HG02938 (cell line): ENCODE data around the gene SETD1A.

Experiments used
- ATAC-seq: cut with Tn5 transposase; IDR thresholded peaks from one replicate; pipeline ENCODE4 v1.9.1; 2021; ENCODE audit warnings: mild to moderate bottlenecking, moderate library complexity; ENCODE audit not compliant: unreplicated experiment

The SETD1A gene

DNA sequence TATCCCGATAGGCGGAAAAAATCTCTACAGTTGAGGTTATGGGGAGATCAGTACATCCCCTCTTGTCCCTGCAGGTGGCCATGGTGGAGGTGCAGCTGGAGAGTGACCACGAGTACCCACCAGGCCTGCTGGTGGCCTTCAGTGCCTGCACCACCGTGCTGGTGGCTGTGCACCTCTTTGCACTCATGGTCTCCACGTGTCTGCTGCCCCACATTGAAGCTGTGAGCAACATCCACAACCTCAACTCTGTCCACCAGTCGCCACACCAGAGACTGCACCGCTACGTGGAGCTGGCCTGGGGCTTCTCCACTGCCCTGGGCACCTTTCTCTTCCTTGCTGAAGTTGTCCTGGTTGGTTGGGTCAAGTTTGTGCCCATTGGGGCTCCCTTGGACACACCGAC, 4.4 kb upstream of the SETD1A start:
- ATAC-seq, result no peak

DNA sequence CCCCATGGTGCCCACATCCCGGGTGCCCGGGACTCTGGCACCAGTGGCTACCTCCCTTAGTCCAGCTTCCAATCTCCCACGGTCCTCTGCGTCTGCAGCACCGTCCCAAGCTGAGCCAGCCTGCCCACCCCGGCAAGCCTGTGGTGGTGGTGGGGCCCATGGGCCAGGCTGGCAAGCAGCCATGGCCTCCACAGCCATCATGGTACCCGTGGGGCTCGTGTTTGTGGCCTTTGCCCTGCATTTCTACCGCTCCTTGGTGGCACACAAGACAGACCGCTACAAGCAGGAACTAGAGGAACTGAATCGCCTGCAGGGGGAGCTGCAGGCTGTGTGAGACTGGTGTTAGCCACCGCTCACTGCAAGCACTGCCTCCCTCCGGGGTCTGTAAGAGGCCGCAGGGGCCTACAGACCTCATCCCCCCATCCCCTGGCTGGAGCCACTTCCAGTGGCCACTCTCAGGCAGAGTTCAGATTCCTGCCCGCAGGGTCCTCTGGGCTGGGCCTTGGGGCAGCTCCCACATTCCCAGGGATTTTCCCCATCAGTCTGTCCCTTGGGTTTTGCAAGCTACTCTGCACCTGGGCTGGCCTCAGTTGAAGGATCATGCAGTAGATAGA, 3.9 kb upstream of the SETD1A start:
- ATAC-seq, result no peak

DNA sequence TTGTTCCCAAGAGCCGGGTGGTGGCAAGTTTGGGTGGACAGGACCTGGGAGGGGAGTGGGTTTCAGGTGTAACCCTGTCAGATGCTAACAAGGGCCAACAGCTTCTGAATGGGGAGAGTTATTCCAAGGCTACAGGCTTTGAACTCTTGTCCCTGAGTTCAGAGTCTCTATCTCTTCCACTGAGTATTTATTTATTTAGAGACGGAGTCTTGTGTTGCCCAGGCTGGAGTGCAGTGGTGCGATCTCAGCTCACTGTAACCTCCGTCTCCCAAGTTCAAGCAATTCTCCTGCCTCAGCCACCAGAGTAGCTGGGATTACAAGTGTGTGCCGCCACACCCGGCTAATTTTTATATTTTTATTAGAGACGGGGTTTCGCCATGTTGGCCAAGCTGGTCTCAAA, 2.6 kb upstream of the SETD1A start:
- no peak for ATAC-seq

DNA sequence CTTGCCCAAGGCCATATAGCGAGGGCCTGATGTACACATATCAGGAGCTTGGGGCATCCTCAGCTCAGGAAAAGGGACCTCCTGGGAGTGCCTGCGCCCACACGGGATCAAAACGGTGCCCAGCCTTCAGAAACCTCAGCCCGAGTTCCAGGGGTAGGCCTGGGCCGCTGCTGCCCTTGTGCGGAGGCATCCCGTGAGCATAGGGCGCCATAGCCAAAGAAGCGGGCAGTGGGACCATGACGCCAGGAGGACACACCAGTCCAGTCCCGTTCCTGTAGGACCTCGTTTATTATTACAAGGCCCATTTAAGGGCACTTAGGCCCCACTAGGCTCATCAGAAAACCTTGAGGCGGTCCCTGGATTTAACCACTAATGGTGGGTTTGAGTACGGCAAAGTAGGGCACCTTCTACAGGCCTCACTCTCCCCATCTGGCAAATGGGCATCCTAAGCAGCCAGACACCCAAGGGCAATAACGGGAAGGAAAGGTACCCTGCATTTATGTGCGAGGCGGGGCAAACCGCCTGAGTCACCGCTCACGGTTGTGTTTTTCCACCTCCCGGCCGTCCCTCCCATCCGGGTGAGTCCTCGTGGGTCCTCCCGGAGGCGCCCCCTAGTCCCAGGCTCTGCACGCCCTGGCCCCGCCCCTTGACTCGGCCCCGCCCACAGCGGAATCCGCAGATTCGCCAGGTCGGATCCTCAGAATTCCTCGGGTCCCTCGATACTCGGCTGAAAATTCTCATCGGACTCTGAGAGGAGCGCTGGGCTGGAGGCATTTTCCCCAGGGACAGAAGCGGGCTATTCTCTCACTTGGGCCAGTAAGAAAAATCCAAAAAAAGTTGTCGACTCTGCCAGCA, 726 bp upstream of the SETD1A start:
- ATAC-seq, result no peak

DNA sequence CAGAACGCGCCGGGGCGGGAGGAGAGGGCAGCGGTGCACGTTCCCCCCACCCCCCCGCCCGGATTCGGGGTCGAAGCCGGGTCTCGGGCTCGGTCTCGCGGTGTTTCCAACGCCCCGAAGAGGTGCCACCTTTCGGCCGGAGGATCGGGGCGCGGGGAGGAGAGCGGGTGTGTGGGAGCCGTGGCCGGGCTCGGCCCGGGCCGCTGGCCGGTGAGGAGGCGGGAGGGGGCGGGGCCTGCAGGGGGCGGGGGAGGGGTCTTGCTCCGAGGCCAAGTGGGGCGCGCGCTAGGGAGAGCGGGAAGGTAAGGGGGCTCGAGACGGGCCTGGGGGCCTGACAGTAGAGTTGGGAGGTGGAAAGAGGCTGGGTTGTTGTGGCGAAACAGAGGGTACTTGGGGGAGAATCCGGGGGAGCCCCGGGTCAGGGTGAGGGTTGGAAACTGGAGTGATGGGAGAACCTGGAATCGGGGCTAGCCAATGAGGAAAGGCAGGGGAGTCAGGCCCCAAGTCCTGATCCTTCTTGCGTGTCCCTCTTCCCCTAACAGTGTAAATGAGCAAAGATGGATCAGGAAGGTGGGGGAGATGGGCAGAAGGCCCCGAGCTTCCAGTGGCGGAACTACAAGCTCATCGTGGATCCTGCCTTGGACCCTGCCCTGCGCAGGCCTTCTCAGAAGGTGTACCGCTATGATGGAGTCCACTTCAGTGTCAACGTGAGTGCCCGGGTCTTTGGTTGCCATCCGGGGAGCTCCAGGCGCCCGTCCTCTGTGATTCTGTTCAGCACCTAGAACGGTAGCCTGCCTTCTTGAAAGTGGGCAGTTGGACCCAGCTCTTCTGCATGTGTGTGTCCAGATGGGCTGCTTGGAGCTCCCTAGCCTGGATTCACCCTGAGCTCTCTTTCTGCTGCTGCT, 873 bp downstream of the SETD1A start:
- ATAC-seq, result peak; percentile 11

DNA sequence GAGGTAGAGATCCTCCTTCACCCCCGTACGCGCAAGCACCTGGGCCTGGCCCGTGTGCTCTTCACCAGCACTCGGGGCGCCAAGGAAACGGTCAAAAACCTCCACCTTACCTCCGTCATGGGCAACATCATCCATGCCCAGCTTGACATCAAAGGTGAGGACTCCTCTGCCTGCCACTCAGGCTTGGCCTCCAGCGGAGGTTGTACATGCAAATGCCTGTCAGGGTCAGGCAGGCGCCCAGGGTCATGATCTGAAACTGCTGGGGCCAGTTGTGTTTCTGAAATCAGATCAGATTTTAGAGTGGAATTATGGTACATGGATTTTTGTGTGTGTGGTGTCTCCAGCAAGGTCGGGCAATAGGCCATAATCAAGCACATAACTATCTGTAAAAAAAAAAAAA, 3.8 kb downstream of the SETD1A start:
- ATAC-seq, result no peak

DNA sequence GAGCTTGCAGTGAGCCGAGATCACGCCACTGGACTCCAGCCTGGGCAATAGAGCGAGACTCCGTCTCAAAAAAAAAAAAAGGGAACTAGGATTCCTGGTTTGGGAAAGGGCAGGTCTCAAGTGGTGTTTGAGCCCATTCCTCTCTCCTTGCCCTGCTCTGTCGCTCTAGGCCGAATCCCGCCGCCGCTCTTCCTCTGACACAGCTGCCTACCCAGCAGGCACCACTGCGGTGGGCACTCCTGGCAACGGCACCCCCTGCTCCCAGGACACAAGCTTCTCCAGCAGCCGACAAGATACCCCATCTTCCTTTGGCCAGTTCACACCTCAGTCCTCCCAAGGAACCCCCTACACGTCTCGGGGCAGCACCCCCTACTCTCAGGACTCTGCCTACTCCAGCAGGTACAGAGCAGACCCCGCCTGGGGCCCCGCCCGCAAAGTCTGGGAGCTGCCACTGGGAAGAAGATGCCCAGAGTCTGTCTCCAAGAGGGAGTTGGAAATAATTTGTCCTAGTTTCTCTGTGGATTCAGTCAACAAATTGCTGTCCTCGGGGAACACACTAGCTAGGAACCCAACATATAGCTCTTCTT, 6.5 kb downstream of the SETD1A start:
- no peak for ATAC-seq

DNA sequence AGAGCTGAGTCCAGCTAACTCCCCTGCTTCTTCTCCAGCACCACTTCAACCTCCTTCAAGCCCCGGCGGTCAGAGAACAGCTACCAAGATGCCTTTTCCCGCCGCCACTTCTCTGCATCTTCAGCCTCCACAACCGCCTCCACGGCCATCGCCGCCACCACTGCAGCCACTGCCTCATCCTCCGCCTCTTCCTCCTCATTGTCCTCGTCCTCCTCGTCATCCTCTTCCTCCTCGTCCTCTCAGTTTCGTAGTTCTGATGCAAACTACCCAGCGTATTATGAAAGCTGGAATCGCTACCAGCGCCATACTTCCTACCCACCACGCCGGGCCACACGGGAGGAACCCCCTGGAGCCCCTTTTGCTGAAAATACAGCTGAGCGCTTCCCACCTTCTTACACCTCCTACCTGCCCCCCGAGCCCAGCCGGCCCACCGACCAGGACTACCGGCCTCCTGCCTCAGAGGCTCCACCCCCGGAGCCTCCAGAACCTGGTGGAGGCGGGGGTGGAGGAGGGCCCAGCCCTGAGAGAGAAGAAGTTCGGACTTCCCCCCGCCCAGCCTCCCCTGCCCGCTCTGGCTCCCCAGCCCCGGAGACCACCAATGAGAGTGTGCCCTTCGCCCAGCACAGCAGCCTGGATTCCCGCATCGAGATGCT, 7.1 kb downstream of the SETD1A start:
- ATAC-seq, result no peak

DNA sequence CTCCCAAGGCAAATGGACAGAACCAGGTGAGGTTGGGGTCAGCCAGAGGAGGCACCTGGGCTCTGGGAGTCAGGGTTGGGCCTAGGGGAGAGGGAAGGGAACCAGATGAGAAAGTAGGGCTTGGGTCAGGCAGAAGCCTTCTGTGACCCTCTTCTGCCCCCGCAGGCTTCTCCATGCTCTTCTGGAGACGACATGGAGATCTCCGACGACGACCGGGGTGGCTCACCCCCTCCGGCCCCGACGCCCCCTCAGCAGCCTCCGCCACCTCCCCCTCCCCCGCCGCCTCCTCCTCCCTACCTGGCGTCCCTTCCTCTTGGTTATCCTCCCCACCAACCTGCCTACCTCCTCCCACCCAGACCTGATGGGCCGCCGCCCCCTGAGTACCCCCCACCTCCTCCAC, 7.9 kb downstream of the SETD1A start:
- no peak for ATAC-seq

DNA sequence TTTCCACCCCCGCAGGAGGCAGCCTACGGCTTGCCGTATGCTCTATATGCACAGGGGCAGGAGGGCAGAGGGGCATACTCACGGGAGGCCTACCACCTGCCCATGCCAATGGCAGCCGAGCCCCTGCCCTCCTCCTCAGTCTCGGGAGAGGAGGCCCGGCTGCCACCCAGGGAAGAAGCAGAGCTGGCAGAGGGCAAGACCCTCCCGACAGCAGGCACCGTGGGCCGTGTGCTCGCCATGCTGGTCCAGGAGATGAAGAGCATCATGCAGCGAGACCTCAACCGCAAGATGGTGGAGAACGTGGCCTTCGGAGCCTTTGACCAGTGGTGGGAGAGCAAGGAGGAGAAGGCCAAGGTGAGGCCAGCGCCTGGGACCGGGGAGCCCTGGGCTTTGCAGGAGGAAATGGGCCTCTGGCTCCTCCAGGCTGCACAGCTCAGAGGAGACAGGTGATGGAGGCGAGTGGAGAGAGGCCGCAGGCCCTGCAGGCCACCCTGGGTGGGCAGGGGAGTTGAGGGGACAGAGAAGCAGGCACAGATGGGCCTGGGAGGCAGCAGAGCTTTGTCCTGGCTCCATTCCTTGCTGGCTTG, 8.6 kb downstream of the SETD1A start:
- no peak for ATAC-seq

DNA sequence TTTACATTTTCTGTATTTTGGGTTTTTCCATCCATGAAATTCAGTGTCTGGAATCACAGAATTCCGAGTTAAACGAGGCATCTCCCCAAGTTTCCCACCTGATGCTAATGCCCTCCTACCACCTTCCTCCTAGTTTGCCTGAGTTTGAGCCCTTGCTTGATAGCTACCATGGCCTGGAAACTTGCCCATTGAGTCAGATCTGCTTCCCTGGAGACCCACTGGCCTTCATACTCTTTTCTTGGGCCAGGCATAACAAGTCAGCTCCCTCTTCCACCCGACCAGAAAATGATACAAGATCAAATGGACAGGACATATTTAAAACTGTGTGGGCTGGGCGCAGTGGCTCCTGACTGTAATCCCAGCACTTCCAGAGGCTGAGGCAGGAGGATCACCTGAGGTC, 10.2 kb downstream of the SETD1A start:
- ATAC-seq, result no peak

DNA sequence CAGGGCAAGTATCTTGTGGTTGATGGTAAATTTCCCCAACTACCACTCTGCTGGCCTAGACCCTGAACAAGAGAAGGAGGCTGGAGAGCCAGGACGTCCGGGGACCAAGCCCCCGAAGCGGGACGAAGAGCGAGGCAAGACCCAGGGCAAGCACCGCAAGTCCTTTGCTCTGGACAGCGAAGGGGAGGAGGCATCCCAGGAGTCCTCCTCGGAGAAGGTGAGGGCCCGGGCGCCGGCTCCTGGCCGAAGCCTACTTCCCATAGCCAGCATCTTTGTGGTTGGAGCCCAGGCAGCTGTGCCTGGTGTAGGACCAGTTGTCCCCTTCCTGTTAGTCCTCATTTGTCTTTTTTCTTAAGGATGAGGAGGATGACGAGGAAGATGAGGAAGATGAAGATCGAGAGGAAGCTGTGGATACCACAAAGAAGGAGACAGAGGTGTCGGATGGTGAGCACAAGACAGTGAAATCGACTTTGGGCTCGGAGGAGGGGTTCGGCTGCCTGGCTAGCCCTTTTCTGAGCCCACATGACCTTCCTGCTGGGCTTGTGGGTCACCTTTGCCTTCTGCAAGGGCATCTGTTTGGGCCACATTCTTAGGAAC, 11.8 kb downstream of the SETD1A start:
- ATAC-seq, result no peak

DNA sequence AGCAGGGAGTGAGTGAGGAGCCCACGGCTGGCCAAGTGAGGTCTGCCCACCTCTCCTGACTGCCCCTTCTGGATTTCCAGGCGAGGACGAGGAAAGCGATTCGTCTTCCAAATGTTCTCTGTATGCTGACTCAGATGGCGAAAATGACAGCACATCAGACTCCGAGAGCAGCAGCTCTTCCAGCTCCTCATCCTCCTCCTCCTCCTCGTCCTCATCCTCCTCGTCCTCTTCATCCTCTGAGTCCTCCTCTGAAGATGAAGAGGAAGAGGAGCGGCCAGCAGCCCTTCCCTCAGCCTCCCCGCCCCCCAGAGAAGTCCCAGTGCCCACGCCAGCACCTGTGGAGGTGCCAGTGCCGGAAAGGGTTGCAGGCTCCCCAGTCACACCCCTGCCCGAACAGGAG, 13.7 kb downstream of the SETD1A start:
- no peak for ATAC-seq

DNA sequence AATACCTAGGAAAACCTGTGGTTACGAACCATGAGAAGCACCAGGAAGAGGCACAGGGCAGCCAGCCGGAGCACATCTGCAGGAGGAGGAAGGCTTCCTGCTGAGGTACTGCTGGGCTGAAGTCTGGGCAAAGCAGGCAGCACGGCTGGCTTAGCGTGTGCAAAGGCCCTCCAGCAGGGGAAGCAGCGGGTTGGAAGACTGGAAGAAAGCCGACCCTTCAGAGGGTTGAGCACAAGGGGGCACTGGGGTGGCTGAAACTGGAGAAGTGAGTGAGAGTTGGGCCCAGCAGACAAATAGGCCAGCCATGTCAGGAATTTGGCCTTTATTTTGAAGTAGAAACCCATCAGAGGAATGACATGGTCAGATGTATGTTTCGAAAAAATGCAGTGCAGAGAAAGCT, 15.3 kb downstream of the SETD1A start:
- ATAC-seq, result no peak

DNA sequence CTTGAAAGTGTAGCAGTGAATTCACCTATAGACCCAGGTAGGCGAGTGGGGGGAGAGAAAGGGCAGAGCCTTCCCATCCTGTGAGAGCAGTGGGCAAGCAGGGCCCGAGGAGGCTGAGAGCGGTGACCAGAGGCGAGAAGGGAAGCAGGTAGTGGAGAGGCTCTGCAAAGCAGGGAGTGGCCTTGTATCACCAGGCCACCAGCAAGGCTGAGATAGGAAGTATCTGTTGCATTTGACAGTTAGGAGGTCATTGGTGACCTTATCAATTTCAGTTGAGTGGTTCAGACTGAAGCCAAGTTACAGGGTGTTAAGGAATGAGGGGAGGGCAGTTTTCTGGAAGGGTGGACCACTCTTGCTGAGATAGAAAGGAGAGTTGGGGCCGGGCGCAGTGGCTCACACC, 16.8 kb downstream of the SETD1A start:
- ATAC-seq, result no peak

DNA sequence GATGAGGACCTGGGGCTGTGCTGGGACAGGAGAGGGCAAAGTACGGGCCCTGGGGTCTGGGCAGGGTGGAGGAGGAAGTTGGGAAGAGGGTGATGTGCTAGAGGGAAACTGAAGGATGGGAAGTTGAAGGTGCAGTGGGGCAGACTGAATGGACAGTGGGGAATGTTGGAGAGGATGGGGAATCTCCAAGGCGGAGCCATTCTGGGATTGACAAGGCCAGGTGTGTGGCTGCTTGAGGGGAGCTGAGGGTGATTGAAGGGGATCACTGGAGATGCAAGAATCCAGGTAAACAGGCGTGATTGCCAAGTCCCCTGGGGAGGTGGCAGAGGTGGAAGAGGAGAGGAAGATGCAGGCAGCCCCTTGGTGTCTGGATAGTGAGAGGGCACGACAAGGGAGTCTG, 18.9 kb downstream of the SETD1A start:
- ATAC-seq, result no peak

DNA sequence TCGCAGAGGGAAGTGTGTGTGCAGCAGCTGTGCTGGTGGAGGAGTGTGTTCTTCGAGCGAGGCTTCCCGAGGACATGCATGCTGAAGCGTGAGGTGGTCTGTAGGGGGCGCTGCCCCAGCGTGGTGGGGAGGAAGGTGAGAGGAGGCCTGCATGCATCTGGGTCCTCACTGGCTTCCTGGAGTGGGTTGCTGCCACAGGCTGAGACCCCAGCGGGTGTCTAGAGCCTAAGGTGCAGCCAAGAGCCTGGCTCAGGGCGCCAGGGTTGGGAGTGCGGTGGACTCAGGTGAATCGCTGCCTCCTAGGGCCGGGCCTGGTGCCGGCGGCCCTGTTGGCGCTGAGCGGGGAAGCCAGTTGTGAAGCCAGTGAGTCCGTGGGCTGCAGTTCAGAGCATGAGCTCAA, 19.9 kb downstream of the SETD1A start:
- ATAC-seq, result no peak

DNA sequence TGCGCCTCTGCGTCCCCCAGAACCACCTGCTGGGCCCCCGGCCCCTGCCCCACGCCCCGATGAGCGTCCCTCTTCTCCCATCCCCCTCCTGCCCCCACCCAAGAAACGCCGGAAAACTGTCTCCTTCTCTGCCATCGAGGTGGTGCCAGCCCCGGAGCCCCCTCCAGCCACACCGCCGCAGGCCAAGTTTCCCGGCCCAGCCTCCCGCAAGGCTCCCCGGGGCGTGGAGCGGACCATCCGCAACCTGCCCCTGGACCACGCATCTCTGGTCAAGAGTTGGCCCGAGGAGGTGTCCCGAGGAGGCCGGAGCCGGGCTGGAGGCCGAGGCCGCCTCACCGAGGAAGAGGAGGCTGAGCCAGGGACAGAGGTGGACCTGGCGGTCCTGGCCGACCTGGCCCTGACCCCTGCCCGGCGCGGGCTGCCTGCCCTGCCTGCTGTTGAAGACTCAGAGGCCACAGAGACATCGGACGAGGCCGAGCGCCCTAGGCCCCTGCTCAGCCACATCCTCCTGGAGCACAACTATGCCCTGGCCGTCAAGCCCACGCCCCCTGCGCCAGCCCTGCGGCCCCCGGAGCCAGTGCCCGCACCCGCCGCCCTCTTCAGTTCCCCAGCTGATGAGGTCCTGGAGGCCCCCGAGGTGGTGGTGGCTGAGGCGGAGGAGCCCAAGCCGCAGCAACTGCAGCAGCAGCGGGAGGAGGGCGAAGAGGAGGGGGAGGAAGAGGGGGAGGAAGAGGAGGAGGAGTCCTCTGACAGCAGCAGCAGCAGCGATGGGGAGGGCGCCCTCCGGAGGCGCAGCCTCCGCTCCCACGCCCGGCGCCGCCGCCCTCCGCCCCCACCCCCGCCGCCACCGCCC, 21.8 kb downstream of the SETD1A start:
- no peak for ATAC-seq

DNA sequence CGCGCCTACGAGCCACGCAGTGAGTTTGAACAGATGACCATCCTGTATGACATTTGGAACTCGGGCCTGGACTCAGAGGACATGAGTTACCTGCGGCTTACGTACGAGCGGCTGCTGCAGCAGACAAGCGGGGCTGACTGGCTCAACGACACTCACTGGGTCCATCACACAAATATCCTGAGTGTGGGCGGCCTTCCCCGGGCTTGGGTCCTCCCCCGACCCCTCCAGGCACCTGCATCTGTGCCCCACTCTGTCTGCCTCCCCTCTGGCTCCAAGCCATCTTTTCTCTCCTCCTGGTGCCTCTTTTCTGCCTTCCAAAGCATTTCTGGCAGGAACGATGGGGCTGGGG, 22.4 kb downstream of the SETD1A start:
- no peak for ATAC-seq
